Upper lobe of left lung (tissue), 4 donors: ENCODE data around the gene CAMK2G.

ENCODE experiments used
- CTCF ChIP-seq, 6 experiments: fragments of 450-650 bp in 4 of 6; fragments of 200-600 bp in 2 of 6; sonication (generic) in 2 of 6; IDR thresholded peaks; one replicate each; pipeline ENCODE4 v1.5.1; 2016 to 2019; ENCODE audit warnings: antibody characterized with exemption in 6 of 6
- EP300 ChIP-seq, 4 donors: sonication (generic); formaldehyde crosslinking; IDR thresholded peaks; one replicate each; pipeline ENCODE4 v1.5.1; 2017; ENCODE audit warnings: antibody characterized with exemption in 4 of 4, control low read depth in 2 of 4
- POLR2A ChIP-seq, 4 donors: fragments of 450-650 bp; IDR thresholded peaks; one replicate each; pipeline ENCODE4 v1.5.1; 2016 to 2017; ENCODE audit warnings: antibody characterized with exemption in 4 of 4, mild to moderate bottlenecking in 2 of 4
- POLR2AphosphoS5 ChIP-seq, 2 donors: sonication (generic); formaldehyde crosslinking; IDR thresholded peaks; one replicate each; pipeline ENCODE4 v1.5.1; 2017; ENCODE audit warnings: antibody characterized with exemption in 2 of 2

DNA sequence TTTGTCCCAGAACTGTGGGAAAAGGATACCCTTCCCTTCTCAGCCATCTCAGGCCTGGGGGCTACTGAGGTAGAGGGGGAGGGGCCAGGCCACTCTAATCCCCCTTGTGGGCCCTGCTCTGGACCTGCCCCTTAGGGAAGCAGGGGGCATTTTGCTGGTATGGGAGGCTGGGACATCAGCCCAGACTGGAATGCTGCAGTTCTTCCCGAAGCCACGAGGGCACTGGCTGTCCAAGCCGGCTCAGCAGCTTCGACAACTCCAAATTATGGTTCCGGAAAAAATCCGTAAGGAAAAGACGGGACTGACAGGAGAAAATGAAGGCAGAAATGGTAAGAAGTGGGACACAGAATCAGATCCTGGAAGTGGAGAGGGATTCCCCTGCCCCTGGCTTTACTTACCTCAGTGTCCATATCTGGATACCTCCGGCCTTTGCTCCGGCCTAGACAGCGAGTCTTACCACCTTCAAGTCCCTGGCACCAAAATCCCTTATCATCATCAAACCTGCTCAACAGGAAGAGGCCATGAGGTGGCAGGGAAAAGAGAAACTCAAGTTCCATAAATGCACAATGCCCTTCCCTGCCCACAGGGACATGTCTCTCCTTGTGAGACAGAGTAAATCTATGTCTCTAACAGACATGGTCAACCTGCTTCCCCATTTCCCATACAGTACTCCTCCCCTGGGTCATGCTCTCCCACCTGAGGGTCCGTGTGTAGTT, 71.9 kb downstream of the CAMK2G start:
- TF ChIP-seq CTCF (IDR thresholded peaks at IDR 0.05): no peak
- no peak for TF ChIP-seq POLR2A (IDR thresholded peaks at IDR 0.05)
- no peak for TF ChIP-seq POLR2AphosphoS5 (IDR thresholded peaks at IDR 0.05)
- TF ChIP-seq EP300 (IDR thresholded peaks at IDR 0.05): no peak
